A673 (cell line): ENCODE measurements around the gene MRFAP1.

Source experiments
- EZH2 ChIP-seq: fragments of 200-600 bp; sonication (generic); IDR thresholded peaks from 2 replicates; pipeline ENCODE4 v1.6.1; 2017; ENCODE audit warnings: borderline replicate concordance, low read depth, mild to moderate bottlenecking, mixed read lengths, antibody characterized with exemption, low read length; ENCODE audit not compliant: poor library complexity, severe bottlenecking
- TF ChIP-seq, protein P1 (sequence below): fragments of 300-800, 200-600 bp; sonication (generic); conservative IDR thresholded peaks from 2 replicates; pipeline ENCODE4 v1.5.1; 2017; ENCODE audit warnings: low read depth, mild to moderate bottlenecking, antibody characterized with exemption, low read length, moderate library complexity, mixed read lengths

DNA sequence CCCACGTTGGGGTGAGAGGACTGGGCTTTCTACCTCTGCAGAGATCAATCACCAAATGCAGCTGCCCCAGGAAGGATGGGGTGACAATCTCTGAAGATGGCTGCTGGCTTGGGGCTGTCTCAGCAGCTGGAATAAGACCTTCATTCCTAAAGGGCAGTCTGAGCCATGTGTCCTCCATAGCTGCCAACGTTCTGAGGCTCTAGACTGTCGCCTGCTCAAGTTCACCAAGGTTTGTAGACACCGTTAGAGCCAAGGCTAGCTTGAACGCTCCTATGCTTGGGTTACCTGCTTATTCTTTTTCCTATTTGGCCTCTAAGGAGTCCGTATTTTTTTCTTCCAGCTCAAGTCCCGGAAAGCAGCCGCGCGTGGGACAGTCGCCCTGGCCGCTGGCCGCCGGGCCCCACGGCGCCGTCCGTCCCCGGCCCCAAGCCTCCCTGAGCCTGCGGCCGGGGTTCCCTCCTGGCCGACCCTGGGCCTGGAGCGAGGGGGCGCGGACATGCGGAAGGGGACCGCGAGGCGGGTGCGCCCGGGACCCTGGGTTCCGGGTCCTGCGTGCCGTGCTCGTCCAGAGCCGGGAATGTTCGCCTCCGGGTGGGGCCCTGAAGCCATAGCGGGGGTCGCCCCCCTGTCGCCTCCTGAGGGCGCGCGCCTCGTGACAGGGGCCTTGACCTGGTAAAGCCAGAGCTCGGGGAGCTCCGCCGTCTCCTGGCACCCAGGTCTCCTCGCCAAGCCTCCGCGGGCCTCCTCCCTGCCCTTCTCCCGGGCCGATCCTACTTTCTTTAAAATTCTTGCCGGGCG is 23.3 kb downstream of the MRFAP1 start:
- TF ChIP-seq, protein P1, sequence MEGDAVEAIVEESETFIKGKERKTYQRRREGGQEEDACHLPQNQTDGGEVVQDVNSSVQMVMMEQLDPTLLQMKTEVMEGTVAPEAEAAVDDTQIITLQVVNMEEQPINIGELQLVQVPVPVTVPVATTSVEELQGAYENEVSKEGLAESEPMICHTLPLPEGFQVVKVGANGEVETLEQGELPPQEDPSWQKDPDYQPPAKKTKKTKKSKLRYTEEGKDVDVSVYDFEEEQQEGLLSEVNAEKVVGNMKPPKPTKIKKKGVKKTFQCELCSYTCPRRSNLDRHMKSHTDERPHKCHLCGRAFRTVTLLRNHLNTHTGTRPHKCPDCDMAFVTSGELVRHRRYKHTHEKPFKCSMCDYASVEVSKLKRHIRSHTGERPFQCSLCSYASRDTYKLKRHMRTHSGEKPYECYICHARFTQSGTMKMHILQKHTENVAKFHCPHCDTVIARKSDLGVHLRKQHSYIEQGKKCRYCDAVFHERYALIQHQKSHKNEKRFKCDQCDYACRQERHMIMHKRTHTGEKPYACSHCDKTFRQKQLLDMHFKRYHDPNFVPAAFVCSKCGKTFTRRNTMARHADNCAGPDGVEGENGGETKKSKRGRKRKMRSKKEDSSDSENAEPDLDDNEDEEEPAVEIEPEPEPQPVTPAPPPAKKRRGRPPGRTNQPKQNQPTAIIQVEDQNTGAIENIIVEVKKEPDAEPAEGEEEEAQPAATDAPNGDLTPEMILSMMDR: no peak
- no peak for TF ChIP-seq EZH2
